ENCODE data around the gene TELO2.

The TELO2 gene

GRCh38 chr16:1527836-1528811 is 35.0 kb downstream of the TELO2 start:
- intact Hi-C loops (cut with DNase I) = no loop called here
- no peak for DNase-seq

DNA sequence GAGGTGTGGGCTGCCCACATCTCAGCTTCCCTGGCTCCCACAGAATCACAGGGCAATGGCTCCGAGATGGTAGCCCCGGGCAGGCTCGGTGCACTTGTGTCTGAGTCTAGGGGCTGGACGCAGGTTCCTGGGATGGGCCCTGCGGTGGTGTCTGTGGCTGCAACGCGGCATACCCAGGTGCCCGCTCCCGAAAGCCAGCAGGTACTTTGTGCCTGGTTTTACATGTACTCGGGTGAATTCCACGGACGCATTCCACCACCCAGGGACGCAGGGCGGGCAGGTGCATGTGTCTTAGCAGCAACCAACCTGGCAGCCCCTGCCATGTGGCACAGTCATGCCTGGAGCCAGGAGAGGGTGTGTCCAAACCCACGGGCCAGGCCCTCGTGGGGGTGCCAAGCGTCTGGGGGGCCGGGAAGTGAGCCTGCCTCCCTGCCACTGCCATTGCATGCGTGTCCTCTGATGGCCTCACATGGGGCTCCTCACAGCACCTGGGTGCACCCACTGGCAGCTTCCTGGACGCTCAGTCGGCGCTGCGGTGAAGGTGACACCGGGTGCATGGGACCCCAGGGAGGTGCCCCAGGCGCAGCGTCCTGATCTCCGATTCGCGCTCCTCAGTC is 35.9 kb downstream of the TELO2 start:
- intact Hi-C loops (cut with DNase I) = no loop called here
- no peak for DNase-seq

GRCh38 chr16:1530349-1530882 is 37.3 kb downstream of the TELO2 start:
- DNase-seq = no peak

DNA sequence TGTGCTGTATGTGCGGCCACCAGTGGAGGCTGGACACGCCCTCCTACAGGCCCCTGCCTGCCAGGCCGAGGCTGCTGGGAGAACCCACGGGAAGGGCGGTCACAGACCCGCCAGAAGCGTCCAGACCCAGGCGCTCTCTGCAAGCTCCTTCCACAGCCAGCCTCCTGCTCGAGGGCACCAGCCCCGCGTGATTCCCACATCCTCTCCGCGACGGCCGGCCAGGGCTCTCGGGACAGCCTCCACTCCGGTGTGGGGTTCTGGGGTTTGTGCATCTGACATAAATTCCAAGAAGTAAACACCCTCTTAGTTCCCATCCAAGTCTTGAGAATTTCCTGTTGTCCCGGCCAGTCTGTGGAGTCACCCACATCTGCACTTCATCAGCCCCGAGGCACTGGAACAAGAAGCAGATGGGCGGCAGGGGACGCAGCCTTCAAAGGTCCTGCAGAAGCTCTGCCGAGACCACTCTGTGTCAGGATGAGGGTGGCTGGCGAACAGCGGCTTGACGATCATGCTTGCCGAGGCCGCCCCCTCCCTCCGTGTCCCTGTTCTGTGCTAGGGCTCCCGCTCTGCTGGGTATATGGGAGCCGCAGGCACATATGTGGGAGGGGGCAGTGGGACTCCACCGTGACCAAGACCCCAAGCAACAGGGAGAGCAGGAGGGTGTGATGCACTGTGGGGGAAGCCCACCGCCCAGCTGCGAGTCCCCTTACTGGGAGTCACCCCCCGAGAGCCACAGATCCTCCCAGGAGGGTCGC is 37.9 kb downstream of the TELO2 start:
- intact Hi-C loops (cut with DNase I) = no loop called here
- no peak for DNase-seq

More at GRCh38 chr16:1530349-1530882, 37.3 kb downstream of the TELO2 start:
- intact Hi-C loops (cut with DNase I) = no loop called here

- DNase-seq = no peak
- intact Hi-C loops (cut with DNase I) = no loop called here
Measured at GRCh38 chr16:1531638-1531910, 38.4 kb downstream of the TELO2 start.

DNA sequence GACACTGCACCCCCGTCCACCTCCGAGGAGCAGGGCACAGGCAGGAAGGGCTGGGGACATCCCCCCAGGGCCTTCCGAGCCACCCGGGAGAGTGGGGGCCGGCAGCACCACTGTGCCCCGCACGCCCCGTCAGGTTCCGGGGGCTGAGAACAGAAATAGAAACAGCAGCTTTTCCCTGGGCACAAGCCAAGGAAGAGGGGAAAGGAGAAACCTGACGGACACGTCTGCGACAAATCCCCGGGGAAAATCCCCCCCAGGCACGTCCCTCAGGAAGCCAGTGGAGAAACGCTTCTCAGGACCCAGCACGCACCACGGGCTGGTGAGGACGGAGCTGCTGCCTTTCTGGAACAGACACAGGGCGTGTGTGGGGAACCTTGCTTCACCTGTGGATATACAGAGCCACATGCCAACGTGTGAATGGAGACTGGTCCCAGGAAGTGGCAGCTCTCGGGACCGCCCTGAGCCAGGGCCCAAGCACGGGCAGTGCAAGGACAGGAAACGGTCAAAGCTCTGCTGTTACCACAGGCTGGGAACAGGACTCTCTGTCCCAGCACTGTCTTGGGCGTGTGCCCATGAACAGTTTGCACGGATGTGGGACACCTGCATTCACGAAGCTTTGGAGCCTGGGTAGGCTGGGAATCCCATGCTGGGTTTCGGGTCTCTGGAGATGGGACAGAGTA is 39.1 kb downstream of the TELO2 start:
- no peak for DNase-seq
- intact Hi-C loops (cut with DNase I) = no loop called here

DNA sequence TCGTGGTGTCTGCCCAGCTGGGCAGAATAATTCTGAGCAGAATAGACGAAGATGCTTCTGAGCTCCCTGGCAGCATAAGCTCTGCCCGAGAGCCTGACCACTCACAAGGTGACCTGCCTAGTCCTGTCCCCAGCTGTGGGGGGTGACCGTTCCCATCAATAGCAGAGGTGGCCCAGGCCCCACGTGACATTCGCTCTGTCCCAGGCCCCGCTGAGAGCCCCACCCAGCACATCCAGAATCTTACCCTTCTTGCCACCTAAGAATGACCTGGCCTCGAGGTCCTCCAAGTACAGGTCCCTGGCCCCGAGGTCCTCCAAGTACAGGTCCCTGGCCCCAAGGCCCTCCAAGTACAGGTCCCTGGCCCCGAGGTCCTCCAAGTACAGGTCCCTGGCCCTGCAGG is 39.6 kb downstream of the TELO2 start:
- no peak for DNase-seq
- intact Hi-C loops (cut with DNase I) = no loop called here

DNA sequence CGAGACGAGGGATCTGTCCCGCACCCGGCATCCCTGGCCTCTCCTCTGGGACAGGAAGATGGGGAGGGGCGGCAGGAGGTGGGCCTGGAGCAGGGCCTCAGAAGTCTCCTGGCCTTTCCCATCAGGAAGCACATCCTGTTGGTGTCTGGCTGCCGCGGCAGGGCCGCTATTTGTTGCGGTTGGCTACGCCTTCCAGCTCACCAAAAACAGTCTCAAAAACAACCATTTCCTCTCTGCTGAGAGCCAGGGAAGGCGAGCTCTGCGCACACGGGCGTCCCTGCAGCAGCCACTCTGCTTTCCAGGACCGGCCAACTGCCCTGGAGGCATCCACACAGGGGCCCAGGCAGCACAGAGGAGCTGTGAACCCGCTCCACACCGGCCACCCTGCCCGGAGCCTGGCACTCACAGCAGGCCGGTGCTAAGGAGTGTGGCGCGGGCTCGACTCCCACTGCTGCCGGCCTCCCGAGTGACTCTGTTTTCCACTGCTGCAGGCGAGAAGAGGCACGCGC is 40.3 kb downstream of the TELO2 start, which contains the start of gene TMEM204:
Gene TMEM204 (plus strand): TSS at position 224 of the 509 bp plus-strand sequence. CDS start 610 bp downstream, outside the sequence.
- intact Hi-C loops (cut with DNase I) = no loop called here
- no peak for DNase-seq

- intact Hi-C loops (cut with DNase I) = no loop called here
- no peak for DNase-seq
Measured at GRCh38 chr16:1534021-1535020, 41.2 kb downstream of the TELO2 start.

DNA sequence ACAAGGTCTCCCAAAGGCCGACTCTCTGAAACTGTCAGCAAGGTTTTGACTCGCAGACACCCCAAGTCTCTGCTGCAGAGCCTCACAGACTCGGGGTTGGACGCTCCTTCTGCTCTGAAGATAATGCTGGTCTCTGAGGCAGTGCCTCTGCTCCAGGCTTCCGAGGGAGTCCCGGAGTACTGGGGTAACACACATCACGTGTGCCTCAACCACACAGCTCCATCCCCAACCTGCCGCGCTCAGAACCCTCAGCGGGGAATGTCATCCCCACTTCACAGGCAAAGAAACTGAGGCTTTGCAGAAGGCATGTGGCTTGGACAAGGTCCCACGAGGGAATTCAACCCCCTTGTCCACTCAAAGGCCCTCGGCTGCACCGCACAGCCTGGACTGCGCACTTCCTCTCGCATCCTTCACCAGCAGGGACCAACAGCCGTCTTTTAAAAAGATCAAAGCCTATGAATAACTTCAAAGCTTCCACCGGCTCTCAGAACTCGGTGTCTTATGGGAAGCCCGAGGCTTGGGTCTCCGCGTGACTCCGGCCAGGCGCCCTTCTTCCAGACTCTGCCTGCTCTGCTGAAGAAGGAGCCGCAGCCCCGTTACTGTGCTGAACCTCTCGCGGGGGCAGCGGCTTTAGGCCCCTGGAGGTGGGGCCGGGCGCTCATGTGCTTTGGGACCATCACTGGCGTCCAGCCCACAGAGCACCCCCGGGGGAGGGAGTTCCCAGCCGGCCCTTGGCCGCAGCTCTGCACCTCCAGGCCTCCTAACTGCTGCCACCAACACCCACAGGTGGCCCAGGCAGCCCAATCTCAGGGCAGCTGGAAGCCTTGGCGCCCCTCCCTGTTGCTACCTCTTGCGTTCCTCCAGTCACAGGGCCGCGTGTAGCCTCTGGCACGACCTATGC is 42.5 kb downstream of the TELO2 start:
- intact Hi-C loops (cut with DNase I) = no loop called here
- no peak for DNase-seq

- intact Hi-C loops (cut with DNase I) = no loop called here
- no peak for DNase-seq
Measured at GRCh38 chr16:1536601-1537000, 43.4 kb downstream of the TELO2 start.

- DNase-seq = no peak
- intact Hi-C loops (cut with DNase I) = no loop called here
Measured at GRCh38 chr16:1537138-1537577, 44.0 kb downstream of the TELO2 start.

GRCh38 chr16:1537763-1538289 is 44.7 kb downstream of the TELO2 start:
- no peak for DNase-seq
- intact Hi-C loops (cut with DNase I) = no loop called here

DNA sequence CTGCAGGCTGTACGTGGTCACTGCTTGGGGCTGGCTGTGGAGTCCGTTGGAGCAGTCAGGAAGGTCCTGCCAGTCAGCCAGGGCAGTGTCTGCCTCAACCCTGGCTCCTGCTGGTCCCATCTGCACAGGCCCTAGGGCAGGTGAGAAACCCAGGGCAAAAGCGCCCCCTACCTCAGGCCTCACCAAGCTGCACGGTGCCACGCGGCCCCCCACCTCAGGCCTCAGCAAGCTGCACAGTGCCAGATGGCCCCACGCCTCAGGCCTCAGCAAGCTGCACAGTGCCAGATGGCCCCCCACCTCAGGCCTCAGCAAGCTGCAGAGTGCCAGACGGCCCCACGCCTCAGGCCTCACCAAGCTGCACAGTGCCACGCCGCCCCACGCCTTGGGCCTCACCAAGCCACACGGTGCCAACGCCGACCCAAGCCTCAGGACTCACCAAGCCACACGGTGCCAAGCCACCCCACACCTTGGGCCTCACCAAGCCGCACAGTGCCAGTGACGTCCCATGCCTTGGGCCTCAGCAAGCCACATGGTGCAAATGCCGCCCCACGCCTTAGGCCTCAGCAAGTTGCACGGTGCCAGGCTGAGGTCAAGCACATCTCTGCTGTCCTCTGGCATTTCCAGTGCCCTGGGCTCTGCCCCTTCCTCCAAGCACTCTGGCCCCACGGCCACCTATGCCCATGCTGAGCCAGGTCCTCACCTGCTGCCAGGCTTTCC is 45.8 kb downstream of the TELO2 start:
- intact Hi-C loops (cut with DNase I) = no loop called here
- no peak for DNase-seq

DNA sequence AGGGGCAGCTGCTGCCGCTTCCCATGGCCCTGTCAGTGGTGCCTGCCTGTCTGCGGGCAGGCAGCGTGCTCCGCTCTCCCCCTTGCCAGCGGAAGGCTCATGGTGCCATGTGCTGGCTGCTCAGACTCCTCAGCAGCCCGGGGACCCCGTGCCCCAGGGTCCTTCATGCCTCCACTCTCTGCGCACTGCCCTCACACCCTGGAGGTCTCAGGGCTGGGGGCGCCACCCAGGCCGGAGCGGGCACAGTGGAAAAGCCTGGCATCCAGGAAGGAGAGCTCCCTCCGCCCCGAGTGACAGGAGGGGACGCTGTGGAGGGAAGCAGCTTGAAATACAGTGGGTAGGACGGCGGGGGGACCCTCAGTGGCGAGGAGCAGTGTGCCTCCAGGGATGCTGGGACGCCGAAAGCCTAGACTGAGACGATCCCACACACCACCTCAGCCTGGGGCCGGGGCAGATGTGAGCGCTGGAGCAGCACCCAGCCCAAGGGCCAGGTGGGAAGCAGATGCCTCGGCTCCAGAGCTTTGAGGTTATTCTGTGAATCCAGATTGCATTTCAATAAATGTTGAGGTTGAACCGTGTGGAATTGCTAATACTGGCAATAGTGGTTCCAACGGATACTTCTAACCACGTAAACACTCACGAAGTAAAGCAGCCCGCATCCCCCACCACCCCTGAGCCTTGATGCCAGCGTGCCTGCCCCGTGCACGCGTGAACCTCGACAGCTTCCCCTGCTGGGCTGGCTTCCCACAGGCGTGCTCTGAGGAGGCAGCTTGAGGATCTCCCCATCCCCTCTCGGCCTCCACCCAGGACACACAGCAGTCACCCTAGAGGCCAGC is 46.8 kb downstream of the TELO2 start:
- intact Hi-C loops (cut with DNase I) = no loop called here
- no peak for DNase-seq
